MM.1S (cell line): Measurements from ENCODE around the gene KLRC2.
"Not testable (repeated sequence)": the region's sequence is repeated elsewhere in the genome, so short reads cannot be mapped to it uniquely, and the experiment has no call there.

Experiments
- DNase-seq: peaks from one replicate; pipeline ENCODE4 v3.0.0-alpha.2; 2015
- H2AFZ ChIP-seq: fragments of 300-600 bp; sonication (generic); 2 replicates; pipeline ENCODE4 v1.6.0; 2016; ENCODE audit warnings: antibody characterized with exemption, low read length
- H3F3A ChIP-seq: fragments of 300-600 bp; sonication (generic); 2 replicates; pipeline ENCODE4 v1.6.1; 2016; ENCODE audit warnings: mild to moderate bottlenecking, antibody characterized with exemption, low read length, moderate library complexity, mixed read lengths; ENCODE audit not compliant: insufficient read depth
- H3K27ac ChIP-seq: fragments of 300-600 bp; sonication (generic); 2 replicates; pipeline ENCODE4 v1.5.1; 2016; ENCODE audit warnings: mild to moderate bottlenecking, low read length
- H3K27me3 ChIP-seq: fragments of 300-600 bp; sonication (generic); replicated peaks from 2 replicates; pipeline ENCODE4 v1.6.0; 2016; ENCODE audit warnings: low read length; ENCODE audit not compliant: insufficient read depth
- H3K36me3 ChIP-seq: fragments of 300-600 bp; sonication (generic); replicated peaks from 2 replicates; pipeline ENCODE4 v1.6.1; 2016; ENCODE audit warnings: mild to moderate bottlenecking, low read length, mixed read lengths; ENCODE audit not compliant: insufficient read depth
- H3K4me1 ChIP-seq: fragments of 300-600 bp; sonication (generic); 2 replicates; pipeline ENCODE4 v1.6.1; 2016; ENCODE audit warnings: low read length, mixed read lengths
- H3K4me2 ChIP-seq: fragments of 300-600 bp; sonication (generic); 2 replicates; pipeline ENCODE4 v1.6.0; 2016; ENCODE audit warnings: low read depth, low read length
- H3K4me3 ChIP-seq: fragments of 300-600 bp; sonication (generic); 2 replicates; pipeline ENCODE4 v1.5.1; 2016; ENCODE audit warnings: low read length, mixed read lengths
- H3K79me2 ChIP-seq: fragments of 300-600 bp; sonication (generic); 2 replicates; pipeline ENCODE4 v1.6.1; 2016; ENCODE audit warnings: mixed run types, low read length, mixed read lengths
- H3K9ac ChIP-seq: fragments of 300-600 bp; sonication (generic); 2 replicates; pipeline ENCODE4 v1.6.1; 2016; ENCODE audit warnings: low read length, mixed read lengths
- H3K9me2 ChIP-seq: fragments of 300-600 bp; sonication (generic); replicated peaks from 2 replicates; pipeline ENCODE4 v1.6.1; 2016; ENCODE audit warnings: mild to moderate bottlenecking, low read length, mixed read lengths; ENCODE audit not compliant: insufficient read depth
- H3K9me3 ChIP-seq: fragments of 300-600 bp; sonication (generic); replicated peaks from 2 replicates; pipeline ENCODE4 v1.6.1; 2016; ENCODE audit warnings: mild to moderate bottlenecking, low read length, mixed read lengths; ENCODE audit not compliant: insufficient read depth
- H4K20me1 ChIP-seq: fragments of 300-600 bp; sonication (generic); 2 replicates; pipeline ENCODE4 v1.6.1; 2016; ENCODE audit warnings: mild to moderate bottlenecking, low read length, moderate library complexity, mixed read lengths; ENCODE audit not compliant: insufficient read depth
- EZH2 ChIP-seq: fragments of 300-600 bp; sonication (generic); optimal IDR thresholded peaks from 2 replicates; pipeline ENCODE3; 2017; ENCODE audit warnings: low read depth, mild to moderate bottlenecking, antibody characterized with exemption, low read length, mixed read lengths
- EZH2phosphoT487 ChIP-seq: fragments of 300-600 bp; sonication (generic); IDR thresholded peaks from 2 replicates; pipeline ENCODE4 v1.6.1; 2018; ENCODE audit warnings: antibody characterized with exemption, low read length
- TF ChIP-seq, protein P1 (sequence below): fragments of 300-600 bp; sonication (generic); IDR thresholded peaks from 2 replicates; pipeline ENCODE4 v1.5.1; 2016; ENCODE audit warnings: antibody characterized with exemption, low read length, mixed read lengths

KLRC2 gene

DNA sequence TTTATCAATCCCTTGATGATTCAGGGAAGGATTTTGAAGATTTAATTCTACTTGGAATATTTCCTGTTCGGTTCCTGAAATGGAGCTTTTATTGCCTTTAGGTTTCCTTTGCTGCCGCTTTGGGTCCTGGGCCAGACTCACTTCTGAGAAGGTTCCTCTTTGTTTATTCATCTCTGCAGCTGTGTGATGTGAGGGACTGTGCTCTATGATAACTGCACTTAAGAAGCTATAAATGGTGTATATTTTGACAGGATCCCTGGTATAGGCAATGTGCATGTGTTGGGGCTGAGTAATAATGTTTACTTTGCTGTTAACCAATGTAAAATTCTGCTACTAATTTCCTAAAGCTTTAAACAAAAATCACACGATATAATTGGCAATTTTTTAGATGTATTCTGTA, at the start of gene KLRC2:
Gene KLRC2, minus strand, starts transcription at position 195 of the 400 bp plus-strand sequence. Its CDS starts 24 bp downstream, at position 171.
- H3K9me2 ChIP-seq, H3K27me3 ChIP-seq, H3F3A ChIP-seq, H3K9me3 ChIP-seq, H3K9ac ChIP-seq, H2AFZ ChIP-seq, H3K36me3 ChIP-seq, DNase-seq, H3K4me2 ChIP-seq, H3K4me1 ChIP-seq, H3K27ac ChIP-seq, H3K79me2 ChIP-seq, H4K20me1 ChIP-seq, H3K4me3 ChIP-seq: not testable (repeated sequence)

DNA sequence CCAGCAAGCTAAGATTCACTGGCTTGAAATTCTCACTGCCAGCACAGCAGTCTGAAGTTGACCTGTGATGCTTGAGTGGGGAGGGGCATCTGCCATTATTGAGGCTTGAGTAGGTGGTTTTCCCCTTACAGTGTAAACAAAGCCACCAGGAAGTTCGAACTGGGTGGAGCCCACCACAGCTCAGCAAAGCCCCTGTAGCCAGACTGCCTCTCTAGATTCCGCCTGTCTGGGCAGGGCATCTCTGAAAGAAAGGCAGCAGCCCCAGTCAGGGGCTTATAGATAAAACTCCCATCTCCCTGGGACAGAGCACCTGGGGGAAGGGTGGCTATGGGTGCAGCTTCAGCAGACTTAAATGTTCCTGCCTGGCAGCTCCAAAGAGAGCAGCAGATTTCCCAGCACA, 46.1 kb upstream of the KLRC2 start:
- not testable (repeated sequence) for H3F3A ChIP-seq

DNA sequence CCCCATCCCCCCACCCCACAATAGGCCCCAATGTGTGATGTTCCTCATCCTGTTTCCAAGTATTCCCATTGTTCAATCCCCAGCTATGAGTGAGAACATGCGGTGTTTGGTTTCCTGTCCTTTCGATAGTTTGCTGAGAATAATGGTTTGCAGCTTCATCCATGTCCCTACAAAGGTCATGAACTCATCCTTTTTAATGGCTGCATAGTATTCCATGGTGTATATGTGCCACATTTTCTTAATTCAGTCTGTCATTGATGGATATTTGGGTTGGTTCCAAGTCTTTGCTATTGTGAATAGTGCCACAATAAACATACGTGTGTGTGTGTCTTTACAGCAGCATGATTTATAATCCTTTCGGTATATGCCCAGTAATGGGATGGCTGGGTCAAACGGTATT, 37.0 kb upstream of the KLRC2 start:
- H3K4me3 ChIP-seq, H3K9ac ChIP-seq, DNase-seq, H2AFZ ChIP-seq, H3F3A ChIP-seq, H3K27me3 ChIP-seq, H3K9me3 ChIP-seq, H3K79me2 ChIP-seq, H3K9me2 ChIP-seq, H3K4me2 ChIP-seq, H3K4me1 ChIP-seq, H3K27ac ChIP-seq, H4K20me1 ChIP-seq, H3K36me3 ChIP-seq: not testable (repeated sequence)

More for the DNA sequence above, 46.1 kb upstream of the KLRC2 start:
- H3K9me3 ChIP-seq, H3K27ac ChIP-seq, H3K4me1 ChIP-seq, H3K36me3 ChIP-seq, H3K27me3 ChIP-seq, H3K9me2 ChIP-seq, H4K20me1 ChIP-seq, DNase-seq, H3K9ac ChIP-seq, H3K4me2 ChIP-seq, H2AFZ ChIP-seq, H3K4me3 ChIP-seq, H3K79me2 ChIP-seq: not testable (repeated sequence)

DNA sequence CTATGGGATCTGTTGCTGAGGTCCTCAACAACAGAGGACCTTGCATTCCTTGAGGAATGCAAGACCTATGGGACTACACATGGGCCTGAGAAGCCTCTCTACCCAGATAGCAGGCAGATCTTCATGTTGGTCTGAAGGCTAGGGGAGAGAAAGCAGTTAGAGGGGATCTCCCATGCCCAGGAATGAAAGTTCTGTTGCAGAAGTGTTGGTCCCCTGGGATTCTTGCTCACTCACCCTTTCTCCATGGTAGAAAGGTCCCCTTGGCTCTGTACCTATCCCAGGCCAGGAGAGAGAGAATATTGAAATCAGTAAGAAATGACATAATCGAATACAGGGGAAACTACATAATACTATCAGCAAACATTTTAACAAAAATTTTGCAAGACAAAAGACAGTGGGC, 33.9 kb upstream of the KLRC2 start:
- H3K27ac ChIP-seq: no peak overlapping the region

DNA sequence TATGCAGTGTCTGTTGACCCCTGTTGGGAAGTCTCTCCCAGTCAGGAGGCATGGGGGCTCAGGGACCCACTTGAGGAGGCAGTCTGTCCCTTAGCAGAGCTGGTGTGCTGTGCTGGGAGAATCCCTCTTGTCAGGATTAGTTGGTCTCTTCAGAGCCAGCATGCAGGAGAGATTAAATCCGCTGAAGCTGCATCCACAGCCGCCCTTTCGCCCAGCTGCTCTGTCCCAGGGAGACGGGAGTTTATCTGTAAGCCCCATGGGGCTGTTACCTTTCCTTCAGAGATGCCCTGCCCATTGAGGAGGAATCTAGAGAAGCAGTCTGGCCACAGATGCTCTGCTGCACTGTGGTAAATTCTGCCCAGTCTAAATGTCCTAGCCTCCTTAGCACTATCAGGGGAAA, 30.5 kb upstream of the KLRC2 start:
- Histone ChIP-seq H4K20me1 (no peaks in the 10 kb centered on the region), H3K27ac (no peak overlapping the region), H3K4me1 (no peaks in the 10 kb centered on the region), H3K79me2 (no peaks in the 10 kb centered on the region), H3K9me3 (no peaks in the 10 kb centered on the region; the same call in 1 of the 2 replicates), H3K27me3 (no peaks in the 10 kb centered on the region), H3K9ac (no peak overlapping the region), H2AFZ (no peak overlapping the region), H3K4me2 (no peak overlapping the region), H3K36me3 (no peaks in the 10 kb centered on the region), H3K4me3 (no peak overlapping the region), H3F3A (no peaks in the 10 kb centered on the region), H3K9me2 (no peaks in the 10 kb centered on the region)
- TF ChIP-seq, protein P1, sequence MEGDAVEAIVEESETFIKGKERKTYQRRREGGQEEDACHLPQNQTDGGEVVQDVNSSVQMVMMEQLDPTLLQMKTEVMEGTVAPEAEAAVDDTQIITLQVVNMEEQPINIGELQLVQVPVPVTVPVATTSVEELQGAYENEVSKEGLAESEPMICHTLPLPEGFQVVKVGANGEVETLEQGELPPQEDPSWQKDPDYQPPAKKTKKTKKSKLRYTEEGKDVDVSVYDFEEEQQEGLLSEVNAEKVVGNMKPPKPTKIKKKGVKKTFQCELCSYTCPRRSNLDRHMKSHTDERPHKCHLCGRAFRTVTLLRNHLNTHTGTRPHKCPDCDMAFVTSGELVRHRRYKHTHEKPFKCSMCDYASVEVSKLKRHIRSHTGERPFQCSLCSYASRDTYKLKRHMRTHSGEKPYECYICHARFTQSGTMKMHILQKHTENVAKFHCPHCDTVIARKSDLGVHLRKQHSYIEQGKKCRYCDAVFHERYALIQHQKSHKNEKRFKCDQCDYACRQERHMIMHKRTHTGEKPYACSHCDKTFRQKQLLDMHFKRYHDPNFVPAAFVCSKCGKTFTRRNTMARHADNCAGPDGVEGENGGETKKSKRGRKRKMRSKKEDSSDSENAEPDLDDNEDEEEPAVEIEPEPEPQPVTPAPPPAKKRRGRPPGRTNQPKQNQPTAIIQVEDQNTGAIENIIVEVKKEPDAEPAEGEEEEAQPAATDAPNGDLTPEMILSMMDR: no peak
- TF ChIP-seq EZH2phosphoT487: no peak
- TF ChIP-seq EZH2: no peak
- DNase-seq: no peak

More for the DNA sequence above, 33.9 kb upstream of the KLRC2 start:
- Histone ChIP-seq H2AFZ (no peak overlapping the region), H3K27me3 (no peaks in the 10 kb centered on the region), H3K36me3 (no peaks in the 10 kb centered on the region), H3K4me2 (no peak overlapping the region), H3K79me2 (no peaks in the 10 kb centered on the region), H3K9me2 (no peaks in the 10 kb centered on the region), H3K4me1 (no peaks in the 10 kb centered on the region), H4K20me1 (no peaks in the 10 kb centered on the region), H3K4me3 (no peak overlapping the region), H3F3A (no peaks in the 10 kb centered on the region), H3K9ac (no peak overlapping the region), H3K9me3 (no peaks in the 10 kb centered on the region; the same call in 1 of the 2 replicates)
- no peak for TF ChIP-seq EZH2
- TF ChIP-seq EZH2phosphoT487: no peak
- TF ChIP-seq, protein P1: no peak
- DNase-seq: no peak
